Measurements from ENCODE around the gene KRT6A.

Gene KRT6A

DNA sequence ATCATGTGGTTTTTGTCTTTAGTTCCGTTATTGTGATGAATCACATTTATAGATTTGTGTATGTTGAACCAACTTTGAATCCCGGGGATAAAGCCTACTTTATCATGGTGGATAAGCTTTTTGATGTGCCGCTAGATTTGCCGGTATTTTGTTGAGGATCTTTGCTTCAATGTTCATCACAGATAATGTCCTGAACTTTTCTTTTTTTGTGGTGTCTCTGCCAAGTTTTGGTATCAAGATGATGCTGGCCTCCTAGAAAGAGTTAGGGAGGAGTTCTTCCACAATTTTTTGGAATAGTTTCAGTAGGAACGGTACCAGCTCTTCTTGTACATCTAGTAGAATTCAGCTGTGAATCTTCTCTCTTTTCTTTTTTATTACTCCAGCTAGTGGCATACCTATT is 34.2 kb downstream of the KRT6A start:
- H3K4me3 ChIP-seq (ENCODE audit: low read length, poor library complexity, severe bottlenecking), result no peak overlapping the region
- H2AFZ ChIP-seq (ENCODE audit: low read length), result no peak overlapping the region
- H3K27me3 ChIP-seq (ENCODE audit: insufficient read depth, low read length, poor library complexity, severe bottlenecking), result no peaks in the 10 kb centered on the region
- no peaks in the 10 kb centered on the region for H3K4me1 ChIP-seq (ENCODE audit: insufficient read depth, low read length, poor library complexity, severe bottlenecking)
- no peaks in the 10 kb centered on the region for H3K9me3 ChIP-seq (ENCODE audit: insufficient read depth, low read depth, low read length)
- no peak overlapping the region for H3K4me2 ChIP-seq (ENCODE audit: low read depth, low read length, poor library complexity, severe bottlenecking)
- no peak overlapping the region for H3K9ac ChIP-seq (ENCODE audit: low read depth, low read length, poor library complexity, severe bottlenecking)
- H4K20me1 ChIP-seq (ENCODE audit: insufficient read depth, low read length, poor library complexity, severe bottlenecking), result no peaks in the 10 kb centered on the region
- no peaks in the 10 kb centered on the region for H3K36me3 ChIP-seq (ENCODE audit: insufficient read depth, low read length)
- no peaks in the 10 kb centered on the region for H3K79me2 ChIP-seq (ENCODE audit: insufficient read depth, low read length)
- TF ChIP-seq EZH2phosphoT487 (IDR thresholded peaks at IDR 0.05; ENCODE audit: borderline replicate concordance), result no peak
- TF ChIP-seq, protein P1, sequence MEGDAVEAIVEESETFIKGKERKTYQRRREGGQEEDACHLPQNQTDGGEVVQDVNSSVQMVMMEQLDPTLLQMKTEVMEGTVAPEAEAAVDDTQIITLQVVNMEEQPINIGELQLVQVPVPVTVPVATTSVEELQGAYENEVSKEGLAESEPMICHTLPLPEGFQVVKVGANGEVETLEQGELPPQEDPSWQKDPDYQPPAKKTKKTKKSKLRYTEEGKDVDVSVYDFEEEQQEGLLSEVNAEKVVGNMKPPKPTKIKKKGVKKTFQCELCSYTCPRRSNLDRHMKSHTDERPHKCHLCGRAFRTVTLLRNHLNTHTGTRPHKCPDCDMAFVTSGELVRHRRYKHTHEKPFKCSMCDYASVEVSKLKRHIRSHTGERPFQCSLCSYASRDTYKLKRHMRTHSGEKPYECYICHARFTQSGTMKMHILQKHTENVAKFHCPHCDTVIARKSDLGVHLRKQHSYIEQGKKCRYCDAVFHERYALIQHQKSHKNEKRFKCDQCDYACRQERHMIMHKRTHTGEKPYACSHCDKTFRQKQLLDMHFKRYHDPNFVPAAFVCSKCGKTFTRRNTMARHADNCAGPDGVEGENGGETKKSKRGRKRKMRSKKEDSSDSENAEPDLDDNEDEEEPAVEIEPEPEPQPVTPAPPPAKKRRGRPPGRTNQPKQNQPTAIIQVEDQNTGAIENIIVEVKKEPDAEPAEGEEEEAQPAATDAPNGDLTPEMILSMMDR (conservative IDR thresholded peaks at IDR 0.05; ENCODE audit: low read length), result no peak
- H3F3A ChIP-seq (ENCODE audit: low read depth), result no peaks in the 10 kb centered on the region
- no peaks in the 10 kb centered on the region for H3K9me2 ChIP-seq (replicated peaks; ENCODE audit: low read depth, low read length)

DNA sequence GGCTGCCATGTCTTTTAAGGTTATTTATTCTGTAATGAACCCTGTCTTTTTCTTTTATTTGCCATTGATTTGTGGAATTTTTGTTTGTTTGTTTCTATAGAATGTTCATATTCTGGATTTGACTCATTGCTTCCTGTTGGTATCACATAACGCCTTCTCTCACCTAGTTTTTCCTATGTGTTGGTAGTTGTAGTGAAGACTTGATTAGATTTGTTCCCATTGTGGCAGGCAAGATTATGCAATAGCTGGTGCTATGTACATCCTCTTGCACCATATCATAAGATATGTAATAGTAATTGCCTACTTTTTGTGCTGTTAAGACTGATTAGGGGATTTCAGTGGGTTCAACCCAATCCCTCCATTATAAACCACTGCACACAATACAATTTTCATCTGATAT is 37.2 kb downstream of the KRT6A start:
- Histone ChIP-seq H3K9ac (ENCODE audit: low read depth, low read length, poor library complexity, severe bottlenecking) (no peak overlapping the region), H3K9me2 (replicated peaks; ENCODE audit: low read depth, low read length) (no peaks in the 10 kb centered on the region), H3K9me3 (ENCODE audit: insufficient read depth, low read depth, low read length) (no peaks in the 10 kb centered on the region), H4K20me1 (ENCODE audit: insufficient read depth, low read length, poor library complexity, severe bottlenecking) (no peaks in the 10 kb centered on the region), H3F3A (ENCODE audit: low read depth) (no peaks in the 10 kb centered on the region), H2AFZ (ENCODE audit: low read length) (no peak overlapping the region), H3K79me2 (ENCODE audit: insufficient read depth, low read length) (no peaks in the 10 kb centered on the region), H3K4me1 (ENCODE audit: insufficient read depth, low read length, poor library complexity, severe bottlenecking) (no peaks in the 10 kb centered on the region), H3K4me3 (ENCODE audit: low read length, poor library complexity, severe bottlenecking) (no peak overlapping the region), H3K27me3 (ENCODE audit: insufficient read depth, low read length, poor library complexity, severe bottlenecking) (no peaks in the 10 kb centered on the region), H3K36me3 (ENCODE audit: insufficient read depth, low read length) (no peaks in the 10 kb centered on the region), H3K4me2 (ENCODE audit: low read depth, low read length, poor library complexity, severe bottlenecking) (no peak overlapping the region)
- TF ChIP-seq, protein P1 (conservative IDR thresholded peaks at IDR 0.05; ENCODE audit: low read length), result no peak
- no peak for TF ChIP-seq EZH2phosphoT487 (IDR thresholded peaks at IDR 0.05; ENCODE audit: borderline replicate concordance)

DNA sequence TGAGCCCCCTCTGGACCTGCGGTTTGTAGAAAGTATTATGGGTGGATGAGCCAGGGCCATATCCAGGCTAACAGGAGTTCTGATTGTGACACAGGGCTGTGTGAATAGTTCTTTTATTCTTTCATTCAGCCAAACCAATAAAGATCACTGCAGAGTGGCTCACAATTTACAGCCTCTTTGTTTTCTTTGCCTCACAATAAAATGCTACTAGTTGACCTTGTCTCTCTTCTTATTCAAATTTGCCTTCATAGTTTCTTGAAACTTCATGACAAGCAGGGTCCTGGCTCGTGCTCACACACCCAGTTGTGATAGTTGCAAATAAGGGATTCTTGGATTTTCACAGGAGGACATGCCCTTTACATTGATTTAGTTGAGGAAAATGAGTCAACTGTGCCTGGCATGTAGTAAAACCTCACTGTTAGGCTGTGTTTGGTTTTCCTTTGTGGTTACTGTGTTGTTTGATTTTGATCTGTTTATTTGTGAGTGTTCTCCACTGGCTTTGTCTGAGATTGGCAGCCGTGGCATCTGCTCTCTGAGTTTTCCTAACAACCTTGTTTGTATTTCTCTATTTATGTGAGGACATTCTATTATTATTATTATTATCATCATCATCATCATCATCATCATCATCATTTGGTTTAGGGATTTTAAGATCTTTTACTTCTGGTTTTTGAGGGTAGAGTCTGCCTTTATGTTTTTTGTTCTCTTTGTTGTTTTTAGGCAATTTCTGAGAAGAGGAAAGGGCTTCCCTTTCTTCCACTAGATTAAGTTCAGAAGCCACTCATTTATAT is 38.5 kb downstream of the KRT6A start:
- TF ChIP-seq EZH2phosphoT487 (IDR thresholded peaks at IDR 0.05; ENCODE audit: borderline replicate concordance), result no peak
- TF ChIP-seq, protein P1 (conservative IDR thresholded peaks at IDR 0.05; ENCODE audit: low read length), result no peak
- Histone ChIP-seq H3K27me3 (ENCODE audit: insufficient read depth, low read length, poor library complexity, severe bottlenecking) (no peaks in the 10 kb centered on the region), H3K4me3 (ENCODE audit: low read length, poor library complexity, severe bottlenecking) (no peak overlapping the region), H3K4me1 (ENCODE audit: insufficient read depth, low read length, poor library complexity, severe bottlenecking) (no peaks in the 10 kb centered on the region), H3K4me2 (ENCODE audit: low read depth, low read length, poor library complexity, severe bottlenecking) (no peak overlapping the region), H3K9ac (ENCODE audit: low read depth, low read length, poor library complexity, severe bottlenecking) (no peak overlapping the region), H3K36me3 (ENCODE audit: insufficient read depth, low read length) (no peaks in the 10 kb centered on the region), H3F3A (ENCODE audit: low read depth) (no peaks in the 10 kb centered on the region), H2AFZ (ENCODE audit: low read length) (no peak overlapping the region), H3K79me2 (ENCODE audit: insufficient read depth, low read length) (no peaks in the 10 kb centered on the region), H3K9me3 (ENCODE audit: insufficient read depth, low read depth, low read length) (no peaks in the 10 kb centered on the region), H4K20me1 (ENCODE audit: insufficient read depth, low read length, poor library complexity, severe bottlenecking) (no peaks in the 10 kb centered on the region), H3K9me2 (replicated peaks; ENCODE audit: low read depth, low read length) (no peaks in the 10 kb centered on the region)
